MM.1S (cell line): Measurements from ENCODE around the gene EPHA6.

Experiments used
- DNase-seq: peaks from one replicate; pipeline ENCODE4 v3.0.0-alpha.2; 2015
- H2AFZ ChIP-seq: fragments of 300-600 bp; sonication (generic); 2 replicates; pipeline ENCODE4 v1.6.0; 2016; ENCODE audit warnings: antibody characterized with exemption, low read length
- H3F3A ChIP-seq: fragments of 300-600 bp; sonication (generic); 2 replicates; pipeline ENCODE4 v1.6.1; 2016; ENCODE audit warnings: mild to moderate bottlenecking, antibody characterized with exemption, low read length, moderate library complexity, mixed read lengths; ENCODE audit not compliant: insufficient read depth
- H3K27ac ChIP-seq: fragments of 300-600 bp; sonication (generic); 2 replicates; pipeline ENCODE4 v1.5.1; 2016; ENCODE audit warnings: mild to moderate bottlenecking, low read length
- H3K27me3 ChIP-seq: fragments of 300-600 bp; sonication (generic); replicated peaks from 2 replicates; pipeline ENCODE4 v1.6.0; 2016; ENCODE audit warnings: low read length; ENCODE audit not compliant: insufficient read depth
- H3K36me3 ChIP-seq: fragments of 300-600 bp; sonication (generic); replicated peaks from 2 replicates; pipeline ENCODE4 v1.6.1; 2016; ENCODE audit warnings: mild to moderate bottlenecking, low read length, mixed read lengths; ENCODE audit not compliant: insufficient read depth
- H3K4me1 ChIP-seq: fragments of 300-600 bp; sonication (generic); 2 replicates; pipeline ENCODE4 v1.6.1; 2016; ENCODE audit warnings: low read length, mixed read lengths
- H3K4me2 ChIP-seq: fragments of 300-600 bp; sonication (generic); 2 replicates; pipeline ENCODE4 v1.6.0; 2016; ENCODE audit warnings: low read depth, low read length
- H3K4me3 ChIP-seq: fragments of 300-600 bp; sonication (generic); 2 replicates; pipeline ENCODE4 v1.5.1; 2016; ENCODE audit warnings: low read length, mixed read lengths
- H3K79me2 ChIP-seq: fragments of 300-600 bp; sonication (generic); 2 replicates; pipeline ENCODE4 v1.6.1; 2016; ENCODE audit warnings: mixed run types, low read length, mixed read lengths
- H3K9ac ChIP-seq: fragments of 300-600 bp; sonication (generic); 2 replicates; pipeline ENCODE4 v1.6.1; 2016; ENCODE audit warnings: low read length, mixed read lengths
- H3K9me2 ChIP-seq: fragments of 300-600 bp; sonication (generic); replicated peaks from 2 replicates; pipeline ENCODE4 v1.6.1; 2016; ENCODE audit warnings: mild to moderate bottlenecking, low read length, mixed read lengths; ENCODE audit not compliant: insufficient read depth
- H3K9me3 ChIP-seq: fragments of 300-600 bp; sonication (generic); replicated peaks from 2 replicates; pipeline ENCODE4 v1.6.1; 2016; ENCODE audit warnings: mild to moderate bottlenecking, low read length, mixed read lengths; ENCODE audit not compliant: insufficient read depth
- H4K20me1 ChIP-seq: fragments of 300-600 bp; sonication (generic); 2 replicates; pipeline ENCODE4 v1.6.1; 2016; ENCODE audit warnings: mild to moderate bottlenecking, low read length, moderate library complexity, mixed read lengths; ENCODE audit not compliant: insufficient read depth
- CTCF ChIP-seq: fragments of 300-600 bp; sonication (generic); IDR thresholded peaks from 2 replicates; pipeline ENCODE4 v1.5.1; 2016; ENCODE audit warnings: antibody characterized with exemption, low read length, mixed read lengths
- EZH2 ChIP-seq: fragments of 300-600 bp; sonication (generic); optimal IDR thresholded peaks from 2 replicates; pipeline ENCODE3; 2017; ENCODE audit warnings: low read depth, mild to moderate bottlenecking, antibody characterized with exemption, low read length, mixed read lengths
- EZH2phosphoT487 ChIP-seq: fragments of 300-600 bp; sonication (generic); IDR thresholded peaks from 2 replicates; pipeline ENCODE4 v1.6.1; 2018; ENCODE audit warnings: antibody characterized with exemption, low read length

EPHA6 gene

GRCh38 chr3:97181704-97182103, 367.3 kb downstream of the EPHA6 start:
- H3K36me3 ChIP-seq, result no peaks in the 10 kb centered on the region
- no peaks in the 10 kb centered on the region for H3K27me3 ChIP-seq
- no peak overlapping the region for H3K4me3 ChIP-seq
- no peaks in the 10 kb centered on the region for H3K79me2 ChIP-seq
- DNase-seq, result no peak
- no peak overlapping the region for H2AFZ ChIP-seq
- no peak overlapping the region for H3K27ac ChIP-seq
- TF ChIP-seq CTCF, result no peak
- no peak for TF ChIP-seq EZH2phosphoT487
- TF ChIP-seq EZH2, result no peak
- no peaks in the 10 kb centered on the region for H3K9me2 ChIP-seq
- no peak overlapping the region for H3K9ac ChIP-seq
- no peaks in the 10 kb centered on the region for H4K20me1 ChIP-seq
- H3F3A ChIP-seq, result no peaks in the 10 kb centered on the region
- H3K9me3 ChIP-seq, result no peaks in the 10 kb centered on the region
- H3K4me2 ChIP-seq, result no peak overlapping the region
- no peaks in the 10 kb centered on the region for H3K4me1 ChIP-seq

GRCh38 chr3:97187771-97188170, 373.4 kb downstream of the EPHA6 start:
- no peak for TF ChIP-seq EZH2phosphoT487

GRCh38 chr3:97189835-97190234, 375.4 kb downstream of the EPHA6 start:
- Histone ChIP-seq H4K20me1 (no peaks in the 10 kb centered on the region), H3K36me3 (no peaks in the 10 kb centered on the region), H3K9ac (no peak overlapping the region), H3K79me2 (no peaks in the 10 kb centered on the region), H3K27me3 (no peaks in the 10 kb centered on the region), H3K4me1 (no peaks in the 10 kb centered on the region), H3K4me2 (no peak overlapping the region), H3K27ac (no peak overlapping the region), H3K9me2 (no peaks in the 10 kb centered on the region), H3F3A (no peaks in the 10 kb centered on the region), H3K9me3 (no peaks in the 10 kb centered on the region), H2AFZ (no peak overlapping the region), H3K4me3 (no peak overlapping the region)
- TF ChIP-seq CTCF, result no peak
- DNase-seq, result no peak

More at GRCh38 chr3:97187771-97188170, 373.4 kb downstream of the EPHA6 start:
- H2AFZ ChIP-seq, result no peak overlapping the region
- no peaks in the 10 kb centered on the region for H3F3A ChIP-seq
- H3K27ac ChIP-seq, result no peak overlapping the region
- H3K4me2 ChIP-seq, result no peak overlapping the region
- no peaks in the 10 kb centered on the region for H3K27me3 ChIP-seq
- no peak overlapping the region for H3K4me3 ChIP-seq
- no peaks in the 10 kb centered on the region for H3K79me2 ChIP-seq
- H3K36me3 ChIP-seq, result no peaks in the 10 kb centered on the region
- H3K9me2 ChIP-seq, result no peaks in the 10 kb centered on the region
- no peak overlapping the region for H3K9ac ChIP-seq
- H4K20me1 ChIP-seq, result no peaks in the 10 kb centered on the region
- no peaks in the 10 kb centered on the region for H3K4me1 ChIP-seq
- DNase-seq, result no peak
- no peaks in the 10 kb centered on the region for H3K9me3 ChIP-seq

- Histone ChIP-seq H3K27me3 (no peaks in the 10 kb centered on the region), H3K79me2 (no peaks in the 10 kb centered on the region), H3K36me3 (no peaks in the 10 kb centered on the region), H3F3A (no peaks in the 10 kb centered on the region), H3K4me3 (no peak overlapping the region), H3K27ac (no peak overlapping the region), H3K4me2 (no peak overlapping the region), H4K20me1 (no peaks in the 10 kb centered on the region), H3K4me1 (no peaks in the 10 kb centered on the region), H3K9ac (no peak overlapping the region), H2AFZ (no peak overlapping the region), H3K9me2 (no peaks in the 10 kb centered on the region), H3K9me3 (no peaks in the 10 kb centered on the region)
- TF ChIP-seq EZH2, result no peak
- DNase-seq, result no peak
Measured at GRCh38 chr3:97197083-97197482, 382.7 kb downstream of the EPHA6 start.
